ENCODE measurements around the gene SFMBT2.

DNA sequence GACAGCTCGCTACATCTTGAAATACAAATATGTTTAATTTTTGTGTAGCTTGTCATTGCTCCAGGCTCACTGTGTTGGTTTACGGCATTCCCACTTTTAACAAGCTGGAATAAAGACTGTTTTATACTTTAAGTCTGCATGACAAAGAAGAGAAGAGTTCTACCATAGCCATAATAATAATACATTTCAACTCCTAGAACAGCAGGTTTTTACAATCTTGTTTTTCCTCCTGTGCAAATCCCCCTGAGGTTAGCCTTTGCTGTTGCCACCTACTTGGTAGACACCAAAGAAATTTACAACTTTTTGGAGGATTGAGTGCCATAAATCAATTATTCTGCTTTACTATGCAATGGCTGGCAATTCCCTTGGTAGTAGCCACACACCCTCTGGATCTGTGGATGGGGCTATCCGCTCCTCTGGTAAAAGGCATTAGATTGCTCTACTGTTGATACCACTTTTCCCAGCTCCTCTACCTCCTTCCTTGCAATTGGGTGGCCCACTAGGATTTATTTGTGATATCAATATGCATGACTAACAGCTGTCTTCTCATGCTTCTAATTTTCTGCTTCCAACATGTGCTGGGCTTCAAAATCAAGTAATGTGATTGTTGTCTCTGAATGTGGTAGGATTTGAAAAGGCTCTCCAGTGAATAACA lies 60.2 kb downstream of the SFMBT2 start:
- TF ChIP-seq CTCF (IDR thresholded peaks at IDR 0.05) = no peak
- no peak for TF ChIP-seq POLR2A (IDR thresholded peaks at IDR 0.05)

Measured in prostate gland (tissue), 2 donors.